Left forelimb (tissue), 1 donor: Measurements from ENCODE around the gene UVSSA.
"Not testable (repeated sequence)": the region's sequence is repeated elsewhere in the genome, so short reads cannot be mapped to it uniquely, and the experiment has no call there.

Experiments
- DNase-seq: peaks from one replicate; pipeline ENCODE4 v3.0.0-alpha.2; 2018; ENCODE audit warnings: low spot score

UVSSA gene

GRCh38 chr4:1421657-1422056, 74.6 kb downstream of the UVSSA start:
- no peak for DNase-seq

GRCh38 chr4:1427010-1427409, 80.0 kb downstream of the UVSSA start:
- DNase-seq: no peak

DNA sequence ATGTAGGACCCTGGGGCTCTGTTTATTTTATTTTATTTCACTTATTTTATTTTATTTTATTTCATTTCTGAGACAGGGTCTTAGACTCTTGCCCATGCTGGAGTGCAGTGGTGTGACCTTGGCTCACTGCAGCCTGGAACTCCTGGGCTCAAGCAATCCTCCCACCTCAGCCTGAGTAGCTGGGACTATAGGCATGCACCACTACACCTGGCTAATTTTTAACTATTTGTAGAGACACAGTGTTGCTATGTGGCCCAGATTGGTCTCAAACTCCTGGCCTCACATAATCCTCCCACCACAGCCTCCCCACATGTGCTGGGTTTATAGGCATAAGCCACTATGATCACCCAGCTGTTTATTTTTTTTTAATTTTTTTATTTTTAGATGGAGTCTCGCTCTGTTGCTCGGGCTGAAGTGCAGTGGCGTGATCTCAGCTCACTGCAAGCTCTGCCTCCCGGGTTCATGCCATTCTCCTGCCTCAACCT, 96.7 kb downstream of the UVSSA start:
- DNase-seq: not testable (repeated sequence)
